ENCODE measurements around the gene PPM1L. TPM values are rescaled to one million over a fixed set of nuclear protein-coding genes. Genes with fewer than 3 reads are reported as not detected.

The PPM1L gene
- total RNA-seq, 2 donors from 2014 or later, result 15.0 to 15.6 TPM

- H3K9ac ChIP-seq (ENCODE audit: low read depth in 2 of 2, low read length in 2 of 2), result no peak overlapping the region
- no peak for TF ChIP-seq CTCF (IDR thresholded peaks at IDR 0.05)
- no peak overlapping the region for H3K27ac ChIP-seq
- DNase-seq, result no peak
- H3K27me3 ChIP-seq, result no peaks in the 10 kb centered on the region
- no peak overlapping the region for H3K4me3 ChIP-seq
- H3K36me3 ChIP-seq, result no peaks in the 10 kb centered on the region
- H3K9me3 ChIP-seq, result no peaks in the 10 kb centered on the region
- H3K4me1 ChIP-seq, result no peaks in the 10 kb centered on the region
- intact Hi-C loops (cut with DNase I), result no loop called here
These were observed 137.2 kb downstream of the PPM1L start for GRCh38 chr3:160893207-160893606.

GRCh38 chr3:160904691-160905090, 148.7 kb downstream of the PPM1L start:
- Histone ChIP-seq H3K27ac (no peak overlapping the region), H3K4me1 (no peaks in the 10 kb centered on the region), H3K36me3 (no peaks in the 10 kb centered on the region), H3K4me3 (no peak overlapping the region), H3K27me3 (no peaks in the 10 kb centered on the region), H3K9me3 (no peaks in the 10 kb centered on the region), H3K9ac (ENCODE audit: low read depth in 2 of 2, low read length in 2 of 2) (no peak overlapping the region)
- no peak for DNase-seq
- intact Hi-C loops (cut with DNase I), result no loop called here
- no peak for TF ChIP-seq CTCF (IDR thresholded peaks at IDR 0.05)

GRCh38 chr3:160906646-160907045, 150.6 kb downstream of the PPM1L start:
- no peaks in the 10 kb centered on the region for H3K27me3 ChIP-seq
- no peak for TF ChIP-seq CTCF (IDR thresholded peaks at IDR 0.05)
- H3K36me3 ChIP-seq, result no peaks in the 10 kb centered on the region

GRCh38 chr3:160909917-160910316, 153.9 kb downstream of the PPM1L start:
- Histone ChIP-seq H3K9me3 (no peaks in the 10 kb centered on the region), H3K4me1 (no peaks in the 10 kb centered on the region), H3K36me3 (no peaks in the 10 kb centered on the region), H3K9ac (ENCODE audit: low read depth in 2 of 2, low read length in 2 of 2) (no peak overlapping the region), H3K27me3 (no peaks in the 10 kb centered on the region), H3K4me3 (no peak overlapping the region), H3K27ac (no peak overlapping the region)
- intact Hi-C loops (cut with DNase I), result no loop called here
- no peak for TF ChIP-seq CTCF (IDR thresholded peaks at IDR 0.05)
- no peak for DNase-seq

More at GRCh38 chr3:160906646-160907045, 150.6 kb downstream of the PPM1L start:
- Histone ChIP-seq H3K9ac (ENCODE audit: low read depth in 2 of 2, low read length in 2 of 2) (no peak overlapping the region), H3K27ac (no peak overlapping the region), H3K9me3 (no peaks in the 10 kb centered on the region), H3K4me1 (no peaks in the 10 kb centered on the region), H3K4me3 (no peak overlapping the region)
- DNase-seq, result no peak
- intact Hi-C loops (cut with DNase I), result no loop called here

- H3K4me3 ChIP-seq, result no peak overlapping the region
- H3K4me1 ChIP-seq, result no peaks in the 10 kb centered on the region
- no peak overlapping the region for H3K9ac ChIP-seq (ENCODE audit: low read depth in 2 of 2, low read length in 2 of 2)
- no peaks in the 10 kb centered on the region for H3K36me3 ChIP-seq
- no peak for TF ChIP-seq CTCF (IDR thresholded peaks at IDR 0.05)
- intact Hi-C loops (cut with DNase I), result no loop called here
- H3K9me3 ChIP-seq, result no peaks in the 10 kb centered on the region
- no peak for DNase-seq
- H3K27me3 ChIP-seq, result no peaks in the 10 kb centered on the region
- H3K27ac ChIP-seq, result no peak overlapping the region
These were observed 155.4 kb downstream of the PPM1L start for GRCh38 chr3:160911411-160911810.

GRCh38 chr3:160916472-160916871, 160.4 kb downstream of the PPM1L start:
- TF ChIP-seq CTCF (IDR thresholded peaks at IDR 0.05), result no peak
- no peaks in the 10 kb centered on the region for H3K36me3 ChIP-seq

More at GRCh38 chr3:160916472-160916871, 160.4 kb downstream of the PPM1L start:
- Histone ChIP-seq H3K27me3 (no peaks in the 10 kb centered on the region), H3K27ac (no peak overlapping the region), H3K9ac (ENCODE audit: low read depth in 2 of 2, low read length in 2 of 2) (no peak overlapping the region), H3K4me1 (no peaks in the 10 kb centered on the region), H3K9me3 (no peaks in the 10 kb centered on the region), H3K4me3 (no peak overlapping the region)
- intact Hi-C loops (cut with DNase I), result no loop called here
- DNase-seq, result no peak

All from colonic mucosa (tissue), 4 donors.